Neutrophil (primary cell): ENCODE measurements around the gene PIK3CD.
A peak's percentile ranks its signal among the peaks of the same experiment; 100 is the strongest.

Source experiments
- H3K27ac ChIP-seq: fragments of 200-600 bp; sonication (generic); 2 replicates; pipeline ENCODE4 v1.5.1; 2016; ENCODE audit warnings: mild to moderate bottlenecking, moderate library complexity
- H3K27me3 ChIP-seq: fragments of 200-600 bp; sonication (generic); 2 replicates; pipeline ENCODE4 v1.6.0; 2016; ENCODE audit warnings: mild to moderate bottlenecking
- H3K36me3 ChIP-seq: fragments of 200-600 bp; sonication (generic); 2 replicates; pipeline ENCODE4 v1.5.1; 2017
- H3K4me1 ChIP-seq, 2 experiments: fragments of 200-600 bp in 1 of 2; sonication (generic) in 1 of 2; 1 replicate in 1 of 2; 2 replicates in 1 of 2; pipeline versions ENCODE4 v1.5.1 to v1.6.1; 2013 to 2016; ENCODE audit warnings: low read depth in 1 of 2, low read length in 1 of 2, mild to moderate bottlenecking in 1 of 2, moderate library complexity in 1 of 2; ENCODE audit not compliant: control insufficient read depth in 1 of 2, insufficient read depth in 1 of 2
- H3K4me3 ChIP-seq, 2 experiments: fragments of 200-600 bp in 1 of 2; sonication (generic) in 1 of 2; 1 replicate in 1 of 2; 2 replicates in 1 of 2; pipeline ENCODE4 v1.5.1; 2013 to 2016; ENCODE audit warnings: low read depth in 1 of 2, low read length in 1 of 2, mild to moderate bottlenecking in 1 of 2, moderate library complexity in 1 of 2
- H3K9me3 ChIP-seq: fragments of 200-600 bp; sonication (generic); 2 replicates; pipeline ENCODE4 v1.5.1; 2016
- CTCF ChIP-seq: fragments of 200-600 bp; sonication (generic); IDR thresholded peaks from 2 replicates; pipeline ENCODE4 v1.5.1; 2016; ENCODE audit warnings: antibody characterized with exemption

PIK3CD gene

GRCh38 chr1:9723926-9724325 is 72.4 kb downstream of the PIK3CD start:
- no peak for TF ChIP-seq CTCF
- no peak overlapping the region for H3K4me3 ChIP-seq
- H3K27ac ChIP-seq: peak overlapping the region; percentile 49
- H3K9me3 ChIP-seq: peaks cover 19% of the 10 kb centered on the region
- peaks cover 100% of the 10 kb centered on the region for H3K36me3 ChIP-seq
- H3K4me1 ChIP-seq: no peaks in the 10 kb centered on the region
- no peaks in the 10 kb centered on the region for H3K27me3 ChIP-seq

GRCh38 chr1:9724706-9725476 is 73.4 kb downstream of the PIK3CD start:
- H3K9me3 ChIP-seq: peaks cover 19% of the 10 kb centered on the region
- no peaks in the 10 kb centered on the region for H3K4me1 ChIP-seq
- TF ChIP-seq CTCF: peak; percentile 82
- no peak overlapping the region for H3K4me3 ChIP-seq
- peaks cover 100% of the 10 kb centered on the region for H3K36me3 ChIP-seq
- H3K27ac ChIP-seq: peak overlapping the region; percentile 49
- H3K27me3 ChIP-seq: no peaks in the 10 kb centered on the region

GRCh38 chr1:9726406-9726805 is 74.9 kb downstream of the PIK3CD start:
- no peak for TF ChIP-seq CTCF
- H3K36me3 ChIP-seq: peaks cover 100% of the 10 kb centered on the region
- peaks cover 14 to 15% of the 10 kb centered on the region in 2 experiments for H3K4me1 ChIP-seq
- H3K9me3 ChIP-seq: peaks cover 19% of the 10 kb centered on the region
- H3K4me3 ChIP-seq: no peak overlapping the region
- H3K27ac ChIP-seq: peak overlapping the region; percentile 96
- no peaks in the 10 kb centered on the region for H3K27me3 ChIP-seq

GRCh38 chr1:9726905-9727595 is 75.5 kb downstream of the PIK3CD start:
- no peaks in the 10 kb centered on the region for H3K27me3 ChIP-seq
- peaks cover 17% of the 10 kb centered on the region for H3K9me3 ChIP-seq
- peak overlapping the region; percentile 96 for H3K27ac ChIP-seq
- H3K4me3 ChIP-seq: no peak overlapping the region
- peaks cover 20% of the 10 kb centered on the region in 2 experiments for H3K4me1 ChIP-seq
- H3K36me3 ChIP-seq: peaks cover 98% of the 10 kb centered on the region
- no peak for TF ChIP-seq CTCF

GRCh38 chr1:9728451-9729295 is 77.1 kb downstream of the PIK3CD start:
- H3K27ac ChIP-seq: peak overlapping the region; percentile 96
- TF ChIP-seq CTCF: no peak
- no peaks in the 10 kb centered on the region for H3K27me3 ChIP-seq
- H3K36me3 ChIP-seq: peaks cover 95% of the 10 kb centered on the region
- peaks cover 20 to 21% of the 10 kb centered on the region in 2 experiments for H3K4me1 ChIP-seq
- no peak overlapping the region for H3K4me3 ChIP-seq
- H3K9me3 ChIP-seq: peaks cover 3% of the 10 kb centered on the region
